ENCODE measurements around the gene SCNM1.

The SCNM1 gene

DNA sequence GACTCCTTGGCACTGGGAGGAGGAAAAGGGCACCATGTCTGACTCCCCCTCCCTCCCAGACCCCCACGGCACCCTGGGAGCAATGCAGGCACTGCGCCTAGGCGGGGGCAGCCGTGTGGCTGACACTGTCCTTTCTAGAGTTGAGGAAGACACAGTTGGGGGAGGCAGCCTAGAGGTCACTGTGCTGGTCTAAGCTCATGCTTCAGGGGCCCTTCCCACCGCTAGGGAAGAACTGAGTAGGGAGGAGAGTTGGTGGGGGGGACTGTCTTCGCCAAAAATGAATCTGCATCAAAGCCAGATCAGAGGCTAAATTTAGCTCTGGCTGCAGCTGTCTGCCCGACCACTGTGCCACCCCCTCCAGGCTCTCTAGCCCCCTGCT, 22.9 kb upstream of the SCNM1 start:
- DNase-seq (ENCODE audit: low spot score): no peak
- TF ChIP-seq CTCF (IDR thresholded peaks at IDR 0.05): no peak
- no peak overlapping the region for H3K27ac ChIP-seq
- H3K4me3 ChIP-seq: no peak overlapping the region

DNA sequence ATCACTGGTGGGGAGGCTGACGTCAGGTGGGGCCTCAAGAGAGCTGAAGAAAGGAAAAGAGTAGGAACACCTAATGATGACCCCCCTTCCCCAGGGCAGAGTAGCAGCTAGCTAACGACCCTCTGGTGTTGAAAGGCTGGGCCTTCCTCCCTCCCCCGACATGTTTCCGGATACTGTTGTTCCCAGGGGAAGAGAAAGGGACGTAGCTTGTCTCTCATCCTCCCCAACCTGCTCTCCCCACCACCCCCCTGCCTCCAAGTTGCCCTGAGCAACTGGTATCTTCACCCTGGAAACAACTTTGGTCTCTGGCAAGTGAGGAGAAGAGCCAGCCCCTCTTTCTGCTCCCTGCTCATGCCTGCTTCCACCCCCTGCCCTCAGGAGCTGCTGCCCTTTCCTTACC, 22.0 kb upstream of the SCNM1 start:
- no peak for TF ChIP-seq CTCF (IDR thresholded peaks at IDR 0.05)
- H3K4me3 ChIP-seq: no peak overlapping the region
- H3K27ac ChIP-seq: no peak overlapping the region
- no peak for DNase-seq (ENCODE audit: low spot score)

DNA sequence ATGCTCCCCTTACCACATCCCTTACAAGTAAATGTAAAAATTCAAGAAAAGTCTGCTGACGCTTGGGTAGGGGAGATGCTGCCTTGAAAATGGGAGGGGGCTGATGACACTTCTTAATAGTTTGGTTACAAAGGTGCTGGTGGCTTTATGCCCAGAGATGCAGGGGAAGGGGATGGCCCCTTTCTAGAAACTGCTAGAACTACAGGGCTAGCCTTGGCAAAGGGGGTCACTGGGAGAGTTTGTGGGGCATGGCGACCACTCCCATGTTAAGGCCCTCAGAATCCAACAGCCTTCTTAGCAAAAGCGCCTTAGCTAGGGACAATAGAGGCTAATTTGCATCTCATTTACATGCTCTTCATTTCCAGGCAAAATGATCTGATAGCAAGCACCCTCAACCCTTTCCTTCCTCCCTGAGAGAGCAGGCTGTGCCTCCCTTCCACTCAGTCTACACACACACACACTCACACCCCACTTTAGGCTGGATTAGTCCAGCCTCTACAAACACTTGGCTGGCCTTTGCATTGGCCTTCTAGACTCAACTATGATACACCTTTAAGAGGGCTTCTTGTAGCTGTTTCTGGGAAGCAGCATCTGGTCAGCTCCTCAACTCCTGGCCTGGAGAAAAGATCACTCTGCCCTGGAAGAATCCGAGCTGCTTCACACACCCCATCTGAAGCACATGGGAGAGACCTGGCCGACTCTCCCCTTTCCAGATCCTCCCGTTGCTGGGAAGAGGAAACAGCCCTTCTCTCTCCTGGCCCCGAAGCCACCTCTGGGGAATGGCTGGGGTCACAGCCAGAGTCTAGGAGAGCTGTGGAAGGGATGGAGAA, 21.3 kb upstream of the SCNM1 start:
- peak overlapping the region; percentile 77 for H3K4me3 ChIP-seq
- DNase-seq (ENCODE audit: low spot score): no peak
- peak overlapping the region; percentile 21 to 74 for H3K27ac ChIP-seq
- TF ChIP-seq CTCF (IDR thresholded peaks at IDR 0.05): no peak

GRCh38 chr1:151145304-151146071, 20.5 kb upstream of the SCNM1 start:
- no peak for DNase-seq (ENCODE audit: low spot score)
- Histone ChIP-seq H3K4me3 (peak overlapping the region; percentile 77), H3K27ac (peak overlapping the region; percentile 72 to 74)
- no peak for TF ChIP-seq CTCF (IDR thresholded peaks at IDR 0.05)

- no peak for DNase-seq (ENCODE audit: low spot score)
- no peak for TF ChIP-seq CTCF (IDR thresholded peaks at IDR 0.05)
- peak overlapping the region; percentile 77 for H3K4me3 ChIP-seq
- H3K27ac ChIP-seq: peak overlapping the region; percentile 72 to 74
These were observed 19.9 kb upstream of the SCNM1 start for GRCh38 chr1:151146072-151146411.

DNA sequence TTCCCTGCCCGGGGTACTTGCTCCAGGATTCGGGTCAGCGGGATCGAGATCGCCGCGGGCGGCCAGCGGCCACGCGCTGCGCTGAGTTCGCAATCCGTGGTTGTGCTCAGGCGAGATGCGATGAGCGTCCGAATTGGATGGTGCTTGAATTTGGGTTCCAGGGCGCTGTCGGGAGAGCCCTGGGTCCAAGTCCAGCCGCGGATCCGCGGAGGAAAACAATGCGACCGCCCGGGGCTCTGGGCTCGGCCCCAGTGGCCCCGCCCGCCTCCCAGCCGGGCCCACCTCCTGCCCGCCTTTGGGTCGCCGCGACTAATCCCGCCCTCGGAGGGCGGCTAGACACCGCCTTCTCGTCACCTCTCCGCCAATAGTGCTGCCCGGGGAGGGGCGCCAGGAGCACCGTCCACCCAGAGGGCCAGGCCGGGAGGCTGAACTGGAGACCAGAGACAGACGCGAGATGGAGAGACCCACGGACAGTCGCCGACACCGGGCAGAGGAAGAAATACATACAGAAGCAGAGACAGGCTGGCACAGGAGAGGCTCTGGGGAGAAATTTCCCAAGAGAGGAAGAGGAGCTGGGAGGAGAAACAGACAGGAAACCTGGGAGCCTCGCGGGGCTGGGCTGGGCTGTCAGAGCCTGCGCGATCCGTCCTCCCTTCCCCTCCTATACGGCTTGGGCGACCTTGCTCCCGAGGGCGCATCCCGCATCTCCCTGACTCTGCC, 19.4 kb upstream of the SCNM1 start, which contains the start of gene SEMA6C:
SEMA6C (minus strand) TSS at position 220 of the 720 bp plus-strand sequence. CDS start 4,010 bp downstream, outside the sequence.
- TF ChIP-seq CTCF (IDR thresholded peaks at IDR 0.05): no peak
- DNase-seq (ENCODE audit: low spot score): peak; percentile 96
- Histone ChIP-seq H3K27ac (peak within 1 kb of the TSS; percentile 72 to 80), H3K4me3 (peak within 1 kb of the TSS; percentile 77)
